Measurements from ENCODE around the gene SMIM10. TPM values are rescaled to one million over a fixed set of nuclear protein-coding genes. Genes with fewer than 3 reads are reported as not detected.
"Not testable (repeated sequence)": the region's sequence is repeated elsewhere in the genome, so short reads cannot be mapped to it uniquely, and the experiment has no call there.

Gene SMIM10
- total RNA-seq = not detected
- not detected for polyA plus RNA-seq

GRCh38 chrX:134990801-134991481, at the start of gene SMIM10:
TSS of gene SMIM10 (plus strand) at chrX:134990991. CDS start at chrX:134991096, 105 bp downstream.
- intact Hi-C loops (cut with micrococcal nuclease) = no loop called here
- Histone ChIP-seq H3K4me3 (ENCODE audit: low read length in 2 of 2) (no peak within 1 kb of the TSS), H3K27ac (ENCODE audit: low read depth, low read length) (no peak within 1 kb of the TSS), H3K9me3 (ENCODE audit: control insufficient read depth in 1 of 2, low read length in 2 of 2) (no peaks in the 10 kb centered on the region), H3K36me3 (ENCODE audit: insufficient read depth, low read length) (no peaks in the 10 kb centered on the region), H3K4me1 (ENCODE audit: insufficient read depth, low read length) (peaks cover 5% of the 10 kb centered on the region), H3K27me3 (ENCODE audit: insufficient read depth, low read length) (no peaks in the 10 kb centered on the region)
- Mint-ChIP-seq H3K27me3 (peaks cover 13 to 19% of the 10 kb centered on the region in 2 donors), H3K4me1 (peaks cover 4 to 12% (median 8%) of the 10 kb centered on the region in 4 donors), H3K9me3 (no peaks in the 10 kb centered on the region), H3K27ac (no peak within 1 kb of the TSS), H3K4me3 (peak within 1 kb of the TSS; percentile 9 to 77 (median 58)), H3K36me3 (no peaks in the 10 kb centered on the region)
- ChIA-PET CTCF (ENCODE audit: partially characterized antibody) (no interaction called here), POLR2A (ENCODE audit: partially characterized antibody) (interaction anchor here (0.7 kb wide), 1 partner anchor 341 kb away, joined by 3 read pairs; no protein-coding TSS in a partner anchor)
- DNase-seq = peak in 2 of 5 donors; percentile 3 to 6

GRCh38 chrX:134946364-134946763, 44.4 kb upstream of the SMIM10 start:
- intact Hi-C loops (cut with micrococcal nuclease); H3K27me3 Mint-ChIP-seq; POLR2A ChIA-PET (ENCODE audit: partially characterized antibody): not testable (repeated sequence)

GRCh38 chrX:134948333-134949241, 42.2 kb upstream of the SMIM10 start:
- Histone ChIP-seq H3K27ac (ENCODE audit: low read depth, low read length) (no peak overlapping the region), H3K4me3 (ENCODE audit: low read length in 2 of 2) (no peak overlapping the region), H3K4me1 (ENCODE audit: insufficient read depth, low read length) (no peaks in the 10 kb centered on the region), H3K36me3 (ENCODE audit: insufficient read depth, low read length) (no peaks in the 10 kb centered on the region), H3K9me3 (ENCODE audit: control insufficient read depth in 1 of 2, low read length in 2 of 2) (no peaks in the 10 kb centered on the region), H3K27me3 (ENCODE audit: insufficient read depth, low read length) (no peaks in the 10 kb centered on the region)
- H3K4me1 Mint-ChIP-seq = peaks cover 0 to 3% (median 0%) of the 10 kb centered on the region in 4 donors
- no peaks in the 10 kb centered on the region for H3K36me3 Mint-ChIP-seq
- ChIA-PET CTCF (ENCODE audit: partially characterized antibody) (no interaction called here), POLR2A (ENCODE audit: partially characterized antibody) (no interaction called here)
- H3K27ac Mint-ChIP-seq = no peak overlapping the region
- DNase-seq = no peak
- intact Hi-C loops (cut with micrococcal nuclease) = no loop called here
- no peaks in the 10 kb centered on the region for H3K9me3 Mint-ChIP-seq
- no peaks in the 10 kb centered on the region for H3K27me3 Mint-ChIP-seq
- H3K4me3 Mint-ChIP-seq = no peak overlapping the region

More at GRCh38 chrX:134946364-134946763, 44.4 kb upstream of the SMIM10 start:
- H3K4me3 Mint-ChIP-seq; H3K27me3 ChIP-seq (ENCODE audit: insufficient read depth, low read length); H3K4me1 Mint-ChIP-seq; H3K9me3 ChIP-seq (ENCODE audit: control insufficient read depth in 1 of 2, low read length in 2 of 2); H3K4me3 ChIP-seq (ENCODE audit: low read length in 2 of 2); H3K27ac ChIP-seq (ENCODE audit: low read depth, low read length); CTCF ChIA-PET (ENCODE audit: partially characterized antibody); H3K4me1 ChIP-seq (ENCODE audit: insufficient read depth, low read length); H3K36me3 Mint-ChIP-seq; H3K9me3 Mint-ChIP-seq; DNase-seq; H3K36me3 ChIP-seq (ENCODE audit: insufficient read depth, low read length): not testable (repeated sequence)
- peak overlapping the region in 1 of 7 donors; percentile 23 for H3K27ac Mint-ChIP-seq

GRCh38 chrX:134949271-134949670, 41.5 kb upstream of the SMIM10 start:
- ChIA-PET CTCF (ENCODE audit: partially characterized antibody) (no interaction called here), POLR2A (ENCODE audit: partially characterized antibody) (no interaction called here)
- DNase-seq = no peak
- peaks cover 0 to 3% (median 0%) of the 10 kb centered on the region in 4 donors for H3K4me1 Mint-ChIP-seq
- H3K36me3 ChIP-seq (ENCODE audit: insufficient read depth, low read length) = no peaks in the 10 kb centered on the region
- H3K9me3 Mint-ChIP-seq = no peaks in the 10 kb centered on the region
- H3K27me3 ChIP-seq (ENCODE audit: insufficient read depth, low read length) = no peaks in the 10 kb centered on the region
- intact Hi-C loops (cut with micrococcal nuclease) = no loop called here
- no peaks in the 10 kb centered on the region for H3K9me3 ChIP-seq (ENCODE audit: control insufficient read depth in 1 of 2, low read length in 2 of 2)
- H3K4me3 Mint-ChIP-seq = no peak overlapping the region
- H3K27me3 Mint-ChIP-seq = no peaks in the 10 kb centered on the region
- no peaks in the 10 kb centered on the region for H3K4me1 ChIP-seq (ENCODE audit: insufficient read depth, low read length)
- no peaks in the 10 kb centered on the region for H3K36me3 Mint-ChIP-seq
- no peak overlapping the region for H3K4me3 ChIP-seq (ENCODE audit: low read length in 2 of 2)
- H3K27ac Mint-ChIP-seq = no peak overlapping the region
- no peak overlapping the region for H3K27ac ChIP-seq (ENCODE audit: low read depth, low read length)

- no peak overlapping the region for H3K4me3 Mint-ChIP-seq
- Histone ChIP-seq H3K36me3 (ENCODE audit: insufficient read depth, low read length) (no peaks in the 10 kb centered on the region), H3K27me3 (ENCODE audit: insufficient read depth, low read length) (no peaks in the 10 kb centered on the region), H3K9me3 (ENCODE audit: control insufficient read depth in 1 of 2, low read length in 2 of 2) (no peaks in the 10 kb centered on the region), H3K4me1 (ENCODE audit: insufficient read depth, low read length) (no peaks in the 10 kb centered on the region), H3K4me3 (ENCODE audit: low read length in 2 of 2) (no peak overlapping the region), H3K27ac (ENCODE audit: low read depth, low read length) (no peak overlapping the region)
- ChIA-PET POLR2A (ENCODE audit: partially characterized antibody) (no interaction called here), CTCF (ENCODE audit: partially characterized antibody) (no interaction called here)
- DNase-seq = no peak
- peaks cover 0 to 2% (median 0%) of the 10 kb centered on the region in 4 donors for H3K4me1 Mint-ChIP-seq
- H3K27me3 Mint-ChIP-seq = peaks cover 5 to 8% of the 10 kb centered on the region in 2 donors
- peaks cover 0 to 2% (median 0%) of the 10 kb centered on the region in 8 donors for H3K9me3 Mint-ChIP-seq
- H3K27ac Mint-ChIP-seq = no peak overlapping the region
- no peaks in the 10 kb centered on the region for H3K36me3 Mint-ChIP-seq
- intact Hi-C loops (cut with micrococcal nuclease) = no loop called here
These were observed 33.0 kb upstream of the SMIM10 start for GRCh38 chrX:134957836-134958235.

GRCh38 chrX:134960366-134960765, 30.4 kb upstream of the SMIM10 start:
- intact Hi-C loops (cut with micrococcal nuclease); CTCF ChIA-PET (ENCODE audit: partially characterized antibody); H3K4me1 ChIP-seq (ENCODE audit: insufficient read depth, low read length); DNase-seq; H3K36me3 Mint-ChIP-seq; H3K27me3 ChIP-seq (ENCODE audit: insufficient read depth, low read length); H3K36me3 ChIP-seq (ENCODE audit: insufficient read depth, low read length); H3K27ac ChIP-seq (ENCODE audit: low read depth, low read length); H3K9me3 Mint-ChIP-seq; H3K27ac Mint-ChIP-seq; H3K4me3 Mint-ChIP-seq; H3K4me1 Mint-ChIP-seq; POLR2A ChIA-PET (ENCODE audit: partially characterized antibody); H3K9me3 ChIP-seq (ENCODE audit: control insufficient read depth in 1 of 2, low read length in 2 of 2); H3K4me3 ChIP-seq (ENCODE audit: low read length in 2 of 2): not testable (repeated sequence)
- peaks cover 10 to 11% of the 10 kb centered on the region in 2 donors for H3K27me3 Mint-ChIP-seq

GRCh38 chrX:134963041-134963440, 27.8 kb upstream of the SMIM10 start:
- ChIA-PET POLR2A (ENCODE audit: partially characterized antibody) (no interaction called here), CTCF (ENCODE audit: partially characterized antibody) (interaction anchor here (0.8 to 1.0 kb wide), 3 partner anchors 10 to 123 kb away, joined by 3 to 5 read pairs (median 3); no protein-coding TSS in a partner anchor)
- H3K4me1 Mint-ChIP-seq = no peaks in the 10 kb centered on the region
- Histone ChIP-seq H3K4me1 (ENCODE audit: insufficient read depth, low read length) (no peaks in the 10 kb centered on the region), H3K36me3 (ENCODE audit: insufficient read depth, low read length) (no peaks in the 10 kb centered on the region), H3K27ac (ENCODE audit: low read depth, low read length) (no peak overlapping the region), H3K4me3 (ENCODE audit: low read length in 2 of 2) (no peak overlapping the region), H3K27me3 (ENCODE audit: insufficient read depth, low read length) (no peaks in the 10 kb centered on the region), H3K9me3 (ENCODE audit: control insufficient read depth in 1 of 2, low read length in 2 of 2) (no peaks in the 10 kb centered on the region)
- H3K27me3 Mint-ChIP-seq = peaks cover 10 to 11% of the 10 kb centered on the region in 2 donors
- intact Hi-C loops (cut with micrococcal nuclease) = no loop called here
- no peaks in the 10 kb centered on the region for H3K36me3 Mint-ChIP-seq
- DNase-seq = no peak
- peaks cover 0 to 2% (median 0%) of the 10 kb centered on the region in 8 donors for H3K9me3 Mint-ChIP-seq
- no peak overlapping the region for H3K4me3 Mint-ChIP-seq
- no peak overlapping the region for H3K27ac Mint-ChIP-seq
